Measurements from ENCODE around the gene MAML3. TPM values are rescaled to one million over a fixed set of nuclear protein-coding genes. Genes with fewer than 3 reads are reported as not detected.

The MAML3 gene
- total RNA-seq, 4 donors from 2014 or later: 2.4 to 50.5 (median 17.8) TPM

GRCh38 chr4:139676913-139677585, 476.9 kb downstream of the MAML3 start:
- intact Hi-C loops (cut with DNase I; ENCODE audit: low total_unique reads): no loop called here
- no peaks in the 10 kb centered on the region for H3K36me3 ChIP-seq
- H3K4me1 ChIP-seq: no peaks in the 10 kb centered on the region
- no peak for TF ChIP-seq POLR2A (IDR thresholded peaks at IDR 0.05)
- no peak for TF ChIP-seq CTCF (IDR thresholded peaks at IDR 0.05)
- no peaks in the 10 kb centered on the region for H3K27me3 ChIP-seq
- no peak overlapping the region for H3K4me3 ChIP-seq
- no peak overlapping the region for H3K27ac ChIP-seq
- no peaks in the 10 kb centered on the region for H3K9me3 ChIP-seq
- no peak for DNase-seq

- no peaks in the 10 kb centered on the region for H3K36me3 ChIP-seq
- no peaks in the 10 kb centered on the region for H3K9me3 ChIP-seq
- no peaks in the 10 kb centered on the region for H3K27me3 ChIP-seq
- H3K27ac ChIP-seq: no peak overlapping the region
- no peak for DNase-seq
- no peak overlapping the region for H3K4me3 ChIP-seq
- intact Hi-C loops (cut with DNase I; ENCODE audit: low total_unique reads): no loop called here
- TF ChIP-seq POLR2A (IDR thresholded peaks at IDR 0.05): no peak
- no peak for TF ChIP-seq CTCF (IDR thresholded peaks at IDR 0.05)
- no peaks in the 10 kb centered on the region for H3K4me1 ChIP-seq
Measured at GRCh38 chr4:139676365-139676764, 477.6 kb downstream of the MAML3 start.

- H3K36me3 ChIP-seq: no peaks in the 10 kb centered on the region
- H3K4me3 ChIP-seq: no peak overlapping the region
- no peak overlapping the region for H3K27ac ChIP-seq
- no peaks in the 10 kb centered on the region for H3K9me3 ChIP-seq
- no peak for DNase-seq
- no peaks in the 10 kb centered on the region for H3K27me3 ChIP-seq
- intact Hi-C loops (cut with DNase I; ENCODE audit: low total_unique reads): no loop called here
- TF ChIP-seq POLR2A (IDR thresholded peaks at IDR 0.05) (no peak), CTCF (IDR thresholded peaks at IDR 0.05) (no peak)
- no peaks in the 10 kb centered on the region for H3K4me1 ChIP-seq
Measured at GRCh38 chr4:139675651-139676050, 478.3 kb downstream of the MAML3 start.

GRCh38 chr4:139674875-139675550, 479.0 kb downstream of the MAML3 start:
- H3K9me3 ChIP-seq: no peaks in the 10 kb centered on the region
- H3K4me3 ChIP-seq: no peak overlapping the region
- H3K36me3 ChIP-seq: no peaks in the 10 kb centered on the region
- TF ChIP-seq POLR2A (IDR thresholded peaks at IDR 0.05): no peak
- TF ChIP-seq CTCF (IDR thresholded peaks at IDR 0.05): no peak
- DNase-seq: no peak
- no peaks in the 10 kb centered on the region for H3K27me3 ChIP-seq
- H3K27ac ChIP-seq: no peak overlapping the region
- intact Hi-C loops (cut with DNase I; ENCODE audit: low total_unique reads): no loop called here
- no peaks in the 10 kb centered on the region for H3K4me1 ChIP-seq

- H3K27ac ChIP-seq: no peak overlapping the region
- TF ChIP-seq POLR2A (IDR thresholded peaks at IDR 0.05) (no peak), CTCF (IDR thresholded peaks at IDR 0.05) (no peak)
- no peak for DNase-seq
- no peaks in the 10 kb centered on the region for H3K4me1 ChIP-seq
- H3K27me3 ChIP-seq: no peaks in the 10 kb centered on the region
- intact Hi-C loops (cut with DNase I; ENCODE audit: low total_unique reads): no loop called here
- no peaks in the 10 kb centered on the region for H3K9me3 ChIP-seq
- no peaks in the 10 kb centered on the region for H3K36me3 ChIP-seq
- H3K4me3 ChIP-seq: no peak overlapping the region
Measured at GRCh38 chr4:139672732-139673131, 481.3 kb downstream of the MAML3 start.

Data from uterus (tissue), 4 donors.